GM21515 (cell line): Measurements from ENCODE around the gene DHX38.

Experiments used
- ATAC-seq: cut with Tn5 transposase; IDR thresholded peaks from one replicate; pipeline ENCODE4 v1.9.1; 2021; ENCODE audit not compliant: unreplicated experiment

Gene DHX38

DNA sequence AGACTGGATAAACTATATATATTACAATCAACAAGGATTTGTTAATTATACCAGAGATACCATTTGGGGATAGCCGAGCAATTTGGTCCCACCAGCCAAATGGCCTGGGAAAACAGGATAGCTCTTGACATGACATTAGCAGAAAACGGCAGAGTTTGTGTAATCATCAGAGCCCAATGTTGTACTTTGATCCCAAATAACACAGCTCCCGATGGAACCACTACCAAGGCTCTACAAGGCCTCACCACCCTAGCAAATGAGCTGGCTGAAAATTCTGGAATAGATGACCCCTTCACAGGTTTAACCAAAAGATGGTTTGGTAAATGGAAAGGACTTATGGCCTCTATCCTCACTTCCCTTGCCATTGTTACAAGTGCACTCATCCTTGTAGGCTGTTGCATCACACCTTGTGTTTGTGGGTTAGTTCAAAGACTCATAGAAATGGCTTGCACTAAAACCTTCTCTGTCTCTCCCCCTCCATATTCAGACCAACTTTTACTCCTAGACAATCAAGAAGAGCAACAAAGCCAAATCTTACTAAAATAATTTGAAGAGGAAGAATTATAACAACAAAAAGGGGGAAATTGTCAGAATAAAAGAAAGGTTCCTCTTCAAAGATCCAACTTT lies 9.8 kb upstream of the DHX38 start:
- no peak for ATAC-seq

DNA sequence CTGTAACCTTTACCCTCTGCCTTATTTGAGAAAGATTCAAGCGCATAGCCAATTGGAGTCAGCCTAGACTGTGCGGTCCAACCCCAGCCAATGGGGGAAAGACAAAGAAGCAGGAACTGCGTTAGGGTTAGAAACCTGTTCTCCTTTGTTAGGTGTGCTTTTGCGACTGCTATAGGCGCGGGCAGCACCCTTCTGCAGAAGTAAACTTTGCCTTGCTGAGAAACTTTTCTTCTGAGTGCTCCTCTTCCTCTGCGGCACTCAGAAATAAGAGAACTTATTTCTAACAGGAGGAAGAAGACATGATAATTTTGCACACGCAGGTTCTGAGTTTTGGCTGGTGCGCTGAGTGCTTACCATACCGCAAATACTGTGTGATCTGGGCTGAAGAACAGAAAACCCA lies 9.2 kb upstream of the DHX38 start:
- no peak for ATAC-seq

DNA sequence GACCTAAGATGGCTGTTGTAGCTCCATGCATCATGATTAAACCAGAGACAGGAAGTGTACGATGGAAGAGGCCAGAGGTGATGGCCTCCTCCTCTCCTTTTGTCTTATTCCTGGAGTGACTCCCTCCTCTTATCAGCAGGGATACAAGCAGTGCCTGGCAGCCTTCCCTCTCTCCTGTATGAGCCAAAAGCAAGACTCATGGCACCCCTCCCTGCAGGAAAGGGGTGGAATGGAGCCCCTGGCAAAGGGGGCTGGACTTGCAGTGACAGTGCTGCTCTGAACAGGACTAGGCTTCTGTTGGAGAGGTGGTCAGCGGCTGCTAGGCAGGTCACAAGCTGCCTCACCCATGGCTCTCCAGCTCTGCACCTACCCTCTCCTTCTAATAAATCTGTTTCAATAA lies 8.6 kb upstream of the DHX38 start:
- no peak for ATAC-seq

DNA sequence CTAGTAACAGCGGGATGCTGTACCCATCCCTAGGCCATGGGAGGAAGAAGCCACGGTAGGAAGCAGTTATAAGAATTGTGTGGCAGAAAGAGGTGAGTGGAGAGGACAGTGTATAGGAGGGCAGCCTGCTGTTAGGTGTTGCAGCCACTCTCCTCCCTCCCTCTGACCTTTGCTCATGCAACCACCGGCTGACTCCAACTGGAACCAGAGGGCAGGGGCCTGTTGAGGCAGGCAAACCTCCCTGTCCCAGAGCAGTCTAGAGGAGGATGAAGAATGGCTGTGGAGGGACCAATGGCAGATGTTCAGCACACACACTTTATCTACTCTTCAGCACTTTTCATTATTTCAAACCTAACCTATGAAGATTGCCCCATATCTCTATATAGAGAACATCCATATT lies 2.4 kb upstream of the DHX38 start:
- no peak for ATAC-seq

DNA sequence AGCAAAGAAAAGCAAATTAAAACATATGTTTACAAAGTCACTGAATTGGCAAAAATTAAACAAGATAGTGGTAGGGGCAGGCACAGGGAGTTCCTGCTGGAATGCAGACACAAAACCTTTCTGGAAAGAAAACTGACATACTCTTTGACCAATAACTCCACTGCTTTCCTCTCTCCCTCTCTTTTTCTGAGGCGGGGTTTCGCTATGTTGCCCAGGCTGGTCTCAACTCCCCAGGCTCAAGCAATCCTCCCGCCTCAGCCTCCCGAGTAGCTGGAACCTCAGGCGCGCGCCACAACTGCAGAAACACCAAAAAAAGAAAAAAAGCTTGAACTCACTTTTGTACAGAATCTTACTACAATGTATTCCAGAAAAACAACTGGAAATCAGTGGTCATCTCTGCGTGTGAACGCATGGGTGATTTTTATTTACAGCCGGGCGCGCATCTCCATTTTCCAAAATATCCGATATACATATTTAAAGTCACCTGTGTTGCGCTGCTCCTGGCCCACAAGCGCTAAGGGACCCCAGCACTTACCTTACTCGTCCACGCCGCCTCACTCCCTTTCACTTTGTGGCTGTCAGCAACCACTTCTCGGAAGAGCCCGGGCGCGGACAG lies 707 bp upstream of the DHX38 start:
- ATAC-seq = no peak

DNA sequence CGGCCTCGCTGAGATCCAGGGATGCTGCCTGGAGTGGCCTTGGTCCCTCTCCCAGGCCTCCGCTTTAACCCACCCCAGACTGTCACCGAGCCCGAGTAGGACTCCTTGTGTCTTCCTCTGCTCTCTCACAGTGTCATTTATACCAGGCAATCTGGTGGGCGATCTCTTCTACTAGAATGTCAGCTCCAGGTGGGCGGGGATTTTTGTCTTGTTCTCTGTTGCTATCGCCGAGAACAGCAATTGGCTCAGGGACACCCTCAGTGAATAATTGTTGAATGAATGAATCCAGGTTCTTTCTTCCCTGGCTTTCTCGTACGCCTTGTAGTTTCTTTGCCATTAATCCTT lies 591 bp downstream of the DHX38 start:
- ATAC-seq = no peak

DNA sequence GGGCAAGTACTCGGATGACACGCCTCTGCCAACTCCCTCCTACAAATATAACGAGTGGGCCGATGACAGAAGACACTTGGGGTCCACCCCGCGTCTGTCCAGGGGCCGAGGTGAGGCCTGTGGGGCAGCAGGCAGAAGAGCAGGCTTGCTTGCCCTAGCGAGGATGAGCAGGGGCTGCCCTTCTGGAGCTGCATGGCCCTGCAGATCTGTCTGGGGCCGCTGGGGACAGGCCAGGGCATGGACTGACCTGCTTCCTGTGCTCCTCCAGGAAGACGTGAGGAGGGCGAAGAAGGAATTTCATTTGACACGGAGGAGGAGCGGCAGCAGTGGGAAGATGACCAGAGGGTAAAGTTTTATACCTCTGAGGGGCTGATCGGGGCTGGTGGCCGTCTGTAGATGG lies 5.3 kb downstream of the DHX38 start:
- ATAC-seq = no peak

GRCh38 chr16:72099377-72099818 lies 5.8 kb downstream of the DHX38 start:
- no peak for ATAC-seq

GRCh38 chr16:72101195-72101594 lies 7.5 kb downstream of the DHX38 start:
- ATAC-seq = no peak

- ATAC-seq = no peak
These were observed 11.3 kb downstream of the DHX38 start for GRCh38 chr16:72104905-72105304.

GRCh38 chr16:72105978-72106377 lies 12.3 kb downstream of the DHX38 start:
- ATAC-seq = no peak

- no peak for ATAC-seq
These were observed 13.7 kb downstream of the DHX38 start for GRCh38 chr16:72107371-72107770.

- no peak for ATAC-seq
These were observed 14.9 kb downstream of the DHX38 start for GRCh38 chr16:72108353-72109102.

DNA sequence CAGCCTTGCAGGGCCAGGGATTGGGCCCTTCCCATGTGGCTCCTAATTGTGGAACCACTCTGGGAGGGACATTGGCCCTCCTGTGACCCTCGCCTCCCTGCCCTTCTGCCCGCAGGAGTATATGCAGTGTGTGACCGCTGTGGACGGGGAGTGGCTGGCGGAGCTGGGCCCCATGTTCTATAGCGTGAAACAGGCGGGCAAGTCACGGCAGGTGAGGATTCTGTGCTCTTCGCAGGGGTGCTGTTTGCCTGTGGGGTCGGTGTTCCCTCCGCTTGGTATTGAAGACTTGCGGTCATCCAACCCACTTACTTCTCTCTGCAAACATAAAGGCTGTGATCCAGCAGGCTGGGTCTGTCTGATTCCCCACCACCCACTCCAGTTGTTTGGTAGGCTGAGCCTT lies 15.7 kb downstream of the DHX38 start:
- ATAC-seq = no peak

DNA sequence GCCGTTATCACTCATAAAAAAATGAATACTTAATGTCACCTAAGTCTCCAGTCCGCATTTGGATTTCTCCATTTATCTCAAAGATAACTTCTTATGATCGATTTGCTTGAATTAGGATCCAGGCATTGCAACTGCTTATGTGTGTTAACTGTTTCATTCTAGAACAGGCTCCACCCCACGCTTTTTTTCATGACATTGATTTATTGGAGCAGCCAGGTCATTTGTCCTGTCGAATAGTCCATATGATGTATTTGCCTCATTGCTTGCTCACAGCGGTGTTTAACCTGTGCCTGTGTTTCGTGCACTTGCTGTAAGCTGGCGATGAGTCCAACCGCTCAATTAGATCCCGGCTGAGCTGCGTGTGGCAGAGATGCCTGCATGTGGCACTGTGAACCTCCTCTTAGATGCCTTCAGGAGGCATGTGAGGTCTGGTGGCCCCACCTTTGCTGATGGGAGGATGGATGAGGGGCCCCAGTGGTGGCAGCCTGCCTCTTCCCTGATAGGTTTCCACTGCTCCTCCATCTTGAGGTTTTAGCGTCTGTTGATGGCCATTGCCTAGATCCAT lies 16.4 kb downstream of the DHX38 start:
- ATAC-seq = no peak

GRCh38 chr16:72110662-72111615 lies 17.3 kb downstream of the DHX38 start:
- no peak for ATAC-seq

- no peak for ATAC-seq
These were observed 18.2 kb downstream of the DHX38 start for GRCh38 chr16:72111657-72112451.

DNA sequence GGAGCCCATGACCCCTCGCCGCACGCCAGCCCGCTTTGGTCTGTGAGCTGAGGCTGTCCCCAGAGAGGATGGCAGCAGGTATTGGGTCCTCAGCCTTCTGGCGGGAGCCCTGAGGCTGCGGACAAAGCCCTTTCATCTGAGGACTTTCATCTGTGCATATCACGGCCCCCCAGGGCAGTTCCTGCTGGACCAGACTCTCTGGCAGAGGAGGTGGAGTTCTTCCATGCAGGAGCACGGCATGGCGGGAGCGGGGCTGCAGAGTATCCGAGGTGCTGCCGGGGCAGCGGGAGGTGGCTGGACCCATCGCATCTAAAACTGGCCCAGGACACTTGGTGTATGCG lies 18.8 kb downstream of the DHX38 start:
- ATAC-seq = no peak

GRCh38 chr16:72112906-72113615 lies 19.4 kb downstream of the DHX38 start:
- no peak for ATAC-seq

DNA sequence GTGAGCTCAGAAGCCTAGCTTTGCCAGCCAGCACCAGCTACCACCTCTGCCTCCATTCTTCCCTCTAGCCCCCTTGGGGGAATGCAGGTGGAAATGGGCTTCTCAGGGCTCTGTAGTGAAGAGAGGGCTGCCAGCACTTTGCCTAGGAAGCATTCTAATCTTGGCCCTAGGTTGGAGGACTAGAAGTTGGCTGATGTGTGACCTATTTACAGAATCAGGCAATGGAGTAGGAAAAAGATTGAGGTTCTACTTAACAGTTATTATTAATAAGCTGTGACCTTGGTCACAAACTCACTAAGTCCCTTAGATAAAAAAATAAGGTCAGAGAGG lies 19.9 kb downstream of the DHX38 start:
- ATAC-seq = no peak
